ENCODE measurements around the gene ARHGEF6.

Gene ARHGEF6

GRCh38 chrX:136647677-136648360, 132.9 kb downstream of the ARHGEF6 start, which contains the start of gene CD40LG:
Gene CD40LG (plus strand): TSS chrX:136648158. CDS start chrX:136648249, 91 bp downstream.
- no peak for DNase-seq (ENCODE audit: low spot score)

DNA sequence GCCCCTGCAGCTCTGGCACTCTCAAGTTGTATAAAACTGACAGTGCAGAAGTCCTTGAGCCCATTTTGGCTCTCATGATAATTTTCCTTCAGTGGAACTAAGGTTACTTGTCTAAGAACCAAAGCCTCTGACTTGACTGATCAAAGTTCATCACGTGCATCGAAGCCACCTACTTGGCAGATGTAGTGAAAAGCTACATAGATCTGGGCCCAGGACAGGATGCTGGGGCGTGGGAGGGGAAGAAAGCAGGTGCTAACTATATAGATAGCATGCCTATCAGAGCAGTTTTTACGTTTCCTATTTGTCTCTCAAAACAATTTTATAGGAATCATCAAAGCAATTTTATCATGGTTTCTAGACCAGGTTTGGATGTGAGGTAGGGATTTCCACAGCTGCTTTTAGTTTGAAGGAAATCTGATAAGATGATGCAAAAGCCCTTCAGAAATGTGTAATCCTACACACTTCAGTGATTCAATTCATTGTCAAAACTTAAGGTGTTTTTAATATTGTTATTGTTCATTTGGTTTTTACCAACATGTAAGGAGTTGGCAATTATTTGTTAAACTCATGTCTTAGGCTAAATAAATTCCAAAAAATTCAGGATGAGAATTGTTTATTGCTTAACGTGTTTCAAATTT, 134.0 kb downstream of the ARHGEF6 start:
- no peak for DNase-seq (ENCODE audit: low spot score)

GRCh38 chrX:136643243-136643642, 137.5 kb downstream of the ARHGEF6 start:
- DNase-seq (ENCODE audit: low spot score) = no peak

GRCh38 chrX:136639506-136640176, 141.1 kb downstream of the ARHGEF6 start:
- DNase-seq (ENCODE audit: low spot score) = no peak

- DNase-seq (ENCODE audit: low spot score) = no peak
Observed at GRCh38 chrX:136636121-136636520, 144.6 kb downstream of the ARHGEF6 start.

DNA sequence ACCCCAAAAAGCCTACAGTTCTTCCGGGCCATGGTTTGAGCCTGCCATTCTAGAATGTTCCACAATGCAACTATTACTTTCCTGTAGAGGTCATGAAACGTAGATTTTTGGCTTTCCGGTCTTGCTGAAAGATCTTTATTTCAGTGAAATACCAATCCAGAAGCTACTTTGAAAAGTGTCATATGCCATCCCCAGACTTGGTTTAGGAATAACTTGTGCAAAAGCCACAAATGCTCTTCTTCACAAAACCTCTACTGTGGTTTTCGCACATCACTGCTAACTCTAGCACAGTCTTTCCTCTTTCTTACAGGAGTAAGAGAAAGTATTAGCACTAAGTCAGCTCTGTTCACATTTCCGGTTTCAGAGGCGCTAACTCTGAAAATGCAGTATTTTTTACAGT, 145.5 kb downstream of the ARHGEF6 start:
- no peak for DNase-seq (ENCODE audit: low spot score)

- no peak for DNase-seq (ENCODE audit: low spot score)
Observed at GRCh38 chrX:136630881-136631280, 149.9 kb downstream of the ARHGEF6 start.

DNA sequence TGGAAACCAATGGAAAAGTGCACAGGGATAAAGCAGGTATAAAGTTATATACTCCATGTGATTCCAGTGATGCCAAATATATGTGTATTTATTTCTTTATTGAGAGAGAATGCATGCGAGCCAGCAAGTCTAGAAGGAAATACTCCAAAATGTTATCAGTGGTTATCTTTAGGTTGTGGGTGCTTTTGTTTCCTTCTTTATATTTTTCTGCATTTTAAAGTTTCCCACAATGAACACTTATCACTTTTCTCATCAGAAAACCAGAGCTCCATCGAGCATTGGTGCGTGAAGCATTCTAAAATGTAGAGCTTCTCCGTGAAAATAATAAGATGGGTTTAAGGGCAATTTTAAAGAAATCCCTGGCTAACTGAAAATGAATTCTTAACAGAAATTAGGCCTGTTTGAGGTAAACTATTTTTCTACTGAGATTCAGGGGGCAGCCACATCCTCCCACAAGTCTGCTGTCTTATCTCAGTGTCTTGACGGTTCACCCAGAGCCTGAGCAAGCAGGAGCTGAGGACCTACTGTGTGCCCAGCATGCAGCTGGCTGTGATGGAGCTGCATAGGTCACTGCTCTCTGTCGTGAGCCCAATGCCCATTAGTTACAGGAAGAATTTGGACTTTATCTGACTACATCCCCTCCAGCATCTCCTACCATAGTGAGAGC, 151.5 kb downstream of the ARHGEF6 start:
- DNase-seq (ENCODE audit: low spot score) = no peak

DNA sequence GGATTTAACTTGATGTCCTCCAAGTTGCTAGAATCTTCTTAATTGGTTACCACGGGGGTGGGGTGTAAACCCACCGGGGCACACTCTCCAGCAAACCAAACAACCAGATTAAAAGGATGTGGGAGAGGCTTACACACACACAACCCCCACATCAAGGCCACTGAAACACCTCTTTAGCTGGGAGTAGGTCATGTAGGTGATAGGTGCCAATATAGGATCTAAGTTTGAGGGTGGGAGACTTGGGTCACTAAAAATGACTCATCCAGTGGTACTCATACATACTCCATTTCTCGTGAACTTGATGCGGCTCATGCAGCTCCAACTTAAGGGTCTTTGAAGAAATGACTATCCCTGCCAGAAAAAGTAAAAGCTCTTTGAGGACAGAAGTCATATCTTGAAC, 153.3 kb downstream of the ARHGEF6 start:
- no peak for DNase-seq (ENCODE audit: low spot score)

- DNase-seq (ENCODE audit: low spot score) = no peak
Observed at GRCh38 chrX:136626891-136627290, 153.8 kb downstream of the ARHGEF6 start.

GRCh38 chrX:136626237-136626636, 154.5 kb downstream of the ARHGEF6 start:
- DNase-seq (ENCODE audit: low spot score) = no peak

DNA sequence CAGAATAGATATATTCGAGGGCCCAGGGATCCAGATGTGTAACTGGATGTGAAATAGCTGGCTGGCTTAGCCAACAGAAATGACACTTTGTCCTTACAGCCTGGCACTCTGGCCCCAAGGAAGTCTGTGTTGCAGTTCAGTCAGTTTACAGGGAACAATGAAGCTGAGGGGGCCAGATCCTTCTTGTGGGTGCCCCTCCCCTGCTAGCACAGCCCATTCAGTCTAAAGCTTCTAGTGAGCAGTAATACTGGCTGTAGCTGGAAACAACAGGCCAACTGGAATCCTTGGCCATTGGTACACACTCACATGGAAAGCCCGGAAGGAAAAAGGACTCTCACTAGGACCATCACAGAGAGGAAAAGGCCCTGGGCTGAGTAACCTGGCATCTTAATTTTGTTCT, 155.5 kb downstream of the ARHGEF6 start:
- DNase-seq (ENCODE audit: low spot score) = no peak

DNA sequence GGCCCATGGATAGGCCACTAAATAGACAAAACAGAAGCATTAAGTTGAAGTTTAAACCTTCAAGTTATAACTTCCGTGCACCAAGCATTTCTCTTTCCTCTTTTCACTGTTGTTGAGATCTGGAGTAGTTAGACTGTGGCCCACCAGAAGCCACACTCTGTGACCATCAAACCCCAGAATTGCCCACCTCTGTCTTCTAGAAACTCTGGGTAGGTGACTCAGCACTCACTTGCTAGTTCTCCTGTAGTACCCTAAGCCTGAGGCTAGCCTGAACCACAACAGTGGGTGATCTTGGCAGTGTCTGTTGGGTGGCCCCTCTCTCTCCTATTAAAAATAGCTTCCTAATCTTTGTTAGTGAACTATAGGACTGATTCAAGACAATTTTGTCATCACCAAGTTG, 157.3 kb downstream of the ARHGEF6 start:
- DNase-seq (ENCODE audit: low spot score) = no peak

GRCh38 chrX:136622568-136622967, 158.2 kb downstream of the ARHGEF6 start:
- no peak for DNase-seq (ENCODE audit: low spot score)

- no peak for DNase-seq (ENCODE audit: low spot score)
Observed at GRCh38 chrX:136620780-136621179, 160.0 kb downstream of the ARHGEF6 start.

DNA sequence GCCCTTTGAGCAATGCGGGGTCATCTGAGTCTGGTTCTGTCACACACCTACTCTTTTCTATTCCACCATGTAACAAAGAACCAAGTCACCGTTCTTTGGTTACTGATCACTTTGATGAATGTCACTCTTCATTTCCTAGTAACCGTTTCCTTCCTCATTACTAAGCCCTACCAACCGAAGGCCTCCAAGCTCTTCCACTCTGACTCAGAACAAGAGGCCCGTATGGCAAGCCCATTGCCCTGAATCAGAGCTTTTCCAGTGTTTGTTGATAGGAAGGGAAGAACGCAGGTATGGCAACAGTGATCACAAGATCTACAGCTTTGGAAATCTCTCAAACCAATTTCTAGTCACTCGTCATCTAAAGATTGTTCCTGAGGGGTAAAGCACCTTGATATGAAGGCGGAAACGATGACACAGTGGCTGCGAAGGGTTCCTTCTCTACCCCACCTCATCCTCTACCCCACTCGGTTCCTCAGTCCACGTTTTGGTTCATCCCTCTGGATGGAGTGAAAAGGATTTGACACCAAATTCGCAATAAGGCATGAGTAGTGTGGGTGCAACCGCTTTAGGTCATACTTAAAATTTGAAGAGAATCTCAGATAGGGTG, 160.7 kb downstream of the ARHGEF6 start:
- no peak for DNase-seq (ENCODE audit: low spot score)

GRCh38 chrX:136616987-136617685, 163.6 kb downstream of the ARHGEF6 start:
- DNase-seq (ENCODE audit: low spot score) = no peak

Data from kidney tubule cell (primary cell).